Activated CD8-positive, alpha-beta memory T cell treated with anti-CD3 and anti-CD28 coated beads, Interleukin-2, amount 50 U/mL, for 24 hours (primary cell): ENCODE data around the gene RIMKLB.
"Not testable (repeated sequence)": the region's sequence is repeated elsewhere in the genome, so short reads cannot be mapped to it uniquely, and the experiment has no call there.

Experiments
- DNase-seq: peaks from one replicate; pipeline ENCODE4 v3.0.0-alpha.2; 2020; ENCODE audit errors: extremely low read depth

Gene RIMKLB

GRCh38 chr12:8818526-8818925, 120.7 kb downstream of the RIMKLB start:
- no peak for DNase-seq

GRCh38 chr12:8819666-8819980, 121.8 kb downstream of the RIMKLB start:
- DNase-seq: no peak

GRCh38 chr12:8820676-8821407, 123.1 kb downstream of the RIMKLB start:
- not testable (repeated sequence) for DNase-seq

- no peak for DNase-seq
Measured at GRCh38 chr12:8821591-8821990, 123.8 kb downstream of the RIMKLB start.

- DNase-seq: no peak
Measured at GRCh38 chr12:8822298-8822697, 124.5 kb downstream of the RIMKLB start, which contains the start of gene A2ML1. A2ML1 (plus strand) TSS chr12:8822621; CDS start chr12:8822652, 31 bp downstream.

GRCh38 chr12:8823565-8824300, 125.9 kb downstream of the RIMKLB start:
- DNase-seq: no peak

GRCh38 chr12:8827551-8828256, 129.9 kb downstream of the RIMKLB start:
- DNase-seq: no peak

- no peak for DNase-seq
Measured at GRCh38 chr12:8828257-8829124, 130.7 kb downstream of the RIMKLB start.

- no peak for DNase-seq
Measured at GRCh38 chr12:8829125-8829518, 131.3 kb downstream of the RIMKLB start.

- no peak for DNase-seq
Measured at GRCh38 chr12:8829621-8830020, 131.8 kb downstream of the RIMKLB start.

- DNase-seq: no peak
Measured at GRCh38 chr12:8831116-8831515, 133.3 kb downstream of the RIMKLB start.

- no peak for DNase-seq
Measured at GRCh38 chr12:8832500-8832899, 134.7 kb downstream of the RIMKLB start.
